AG09319 (cell line): ENCODE results near the gene PGAM4.
"Not testable (repeated sequence)": the region's sequence is repeated elsewhere in the genome, so short reads cannot be mapped to it uniquely, and the experiment has no call there.

Experiments
- DNase-seq: peaks from one replicate; pipeline ENCODE4 v3.0.0-alpha.2; 2010; ENCODE audit warnings: low read depth; ENCODE audit errors: extremely low read depth
- TF ChIP-seq, protein P1 (sequence below): IDR thresholded peaks from 2 replicates; pipeline ENCODE4 v1.5.1; 2011; ENCODE audit warnings: low read depth, mild to moderate bottlenecking, inconsistent platforms, low read length, moderate library complexity

The PGAM4 gene

GRCh38 chrX:77952173-77952572 is 17.3 kb downstream of the PGAM4 start:
- DNase-seq: no peak
- TF ChIP-seq, protein P1, sequence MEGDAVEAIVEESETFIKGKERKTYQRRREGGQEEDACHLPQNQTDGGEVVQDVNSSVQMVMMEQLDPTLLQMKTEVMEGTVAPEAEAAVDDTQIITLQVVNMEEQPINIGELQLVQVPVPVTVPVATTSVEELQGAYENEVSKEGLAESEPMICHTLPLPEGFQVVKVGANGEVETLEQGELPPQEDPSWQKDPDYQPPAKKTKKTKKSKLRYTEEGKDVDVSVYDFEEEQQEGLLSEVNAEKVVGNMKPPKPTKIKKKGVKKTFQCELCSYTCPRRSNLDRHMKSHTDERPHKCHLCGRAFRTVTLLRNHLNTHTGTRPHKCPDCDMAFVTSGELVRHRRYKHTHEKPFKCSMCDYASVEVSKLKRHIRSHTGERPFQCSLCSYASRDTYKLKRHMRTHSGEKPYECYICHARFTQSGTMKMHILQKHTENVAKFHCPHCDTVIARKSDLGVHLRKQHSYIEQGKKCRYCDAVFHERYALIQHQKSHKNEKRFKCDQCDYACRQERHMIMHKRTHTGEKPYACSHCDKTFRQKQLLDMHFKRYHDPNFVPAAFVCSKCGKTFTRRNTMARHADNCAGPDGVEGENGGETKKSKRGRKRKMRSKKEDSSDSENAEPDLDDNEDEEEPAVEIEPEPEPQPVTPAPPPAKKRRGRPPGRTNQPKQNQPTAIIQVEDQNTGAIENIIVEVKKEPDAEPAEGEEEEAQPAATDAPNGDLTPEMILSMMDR: no peak

- TF ChIP-seq, protein P1: no peak
- no peak for DNase-seq
Observed at GRCh38 chrX:77949840-77950239, 19.6 kb downstream of the PGAM4 start.

DNA sequence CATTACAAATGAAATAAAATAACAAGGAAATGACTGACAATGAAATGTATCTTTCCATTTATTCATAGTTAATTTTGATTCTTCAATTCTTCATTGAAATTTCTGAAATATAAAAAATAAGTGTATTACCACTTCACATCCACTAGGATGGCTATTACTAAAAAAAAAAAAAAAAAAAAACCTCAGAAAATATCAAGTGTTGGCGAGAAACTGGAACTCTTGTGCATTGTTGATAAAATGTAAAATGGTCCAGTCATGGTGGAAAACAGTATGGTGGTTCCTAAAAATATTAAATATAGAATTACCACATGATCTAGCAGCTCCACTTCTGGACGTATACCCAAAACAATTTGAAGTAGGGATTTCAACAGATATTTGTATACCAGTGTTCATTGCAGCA is 22.9 kb downstream of the PGAM4 start:
- TF ChIP-seq, protein P1: no peak
- DNase-seq: no peak

GRCh38 chrX:77945910-77946545 is 23.4 kb downstream of the PGAM4 start:
- TF ChIP-seq, protein P1: no peak
- no peak for DNase-seq

DNA sequence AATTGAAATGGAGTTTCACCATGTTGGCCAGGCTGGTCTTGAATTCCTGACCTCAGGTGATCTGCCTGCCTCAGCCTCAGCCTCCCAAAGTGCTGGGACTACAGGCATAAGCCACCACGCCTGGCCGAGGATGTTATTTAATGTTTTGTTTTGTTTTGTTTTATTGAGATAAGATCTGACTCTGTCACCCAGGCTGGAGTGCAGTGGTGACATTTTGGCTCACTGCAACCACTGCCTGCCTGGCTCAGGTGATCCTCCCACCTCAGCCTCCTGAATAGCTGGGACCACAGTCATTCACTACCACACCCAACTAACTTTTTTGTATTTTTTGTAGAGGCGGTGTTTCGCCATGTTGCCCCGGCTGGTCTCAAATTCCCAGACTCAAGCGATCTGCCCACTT is 24.4 kb downstream of the PGAM4 start:
- not testable (repeated sequence) for DNase-seq

- TF ChIP-seq, protein P1: no peak
- DNase-seq: no peak
Observed at GRCh38 chrX:77938083-77938680, 31.3 kb downstream of the PGAM4 start.

- TF ChIP-seq, protein P1: no peak
- DNase-seq: peak; percentile 7
Observed at GRCh38 chrX:77937291-77937690, 32.1 kb downstream of the PGAM4 start.

DNA sequence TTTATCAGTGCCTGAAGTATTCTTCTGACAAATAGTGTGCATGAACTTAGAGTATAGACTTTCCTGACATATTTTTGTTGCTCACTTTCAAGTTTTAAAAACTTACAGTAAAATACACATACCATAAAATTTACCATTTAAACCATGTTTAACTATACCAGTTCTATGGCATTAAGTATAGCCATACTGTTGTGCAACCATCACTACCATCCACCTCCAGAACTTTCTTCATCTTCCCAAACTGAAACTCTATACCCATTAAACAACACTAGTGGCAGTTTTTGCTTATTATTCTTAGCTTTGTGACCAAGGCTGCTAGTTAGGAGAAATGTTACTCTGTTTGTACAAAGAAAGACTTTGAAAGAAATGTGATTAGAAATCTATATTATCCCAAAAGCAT is 33.1 kb downstream of the PGAM4 start:
- TF ChIP-seq, protein P1: no peak
- no peak for DNase-seq
